HEK293 (cell line): ENCODE results near the gene ADD1.

Experiments used
- CTCF ChIA-PET: fragments of 350-600 bp; formaldehyde crosslinking; extraction: SDS; loops from one replicate; lab custom pipeline; 2021; ENCODE audit warnings: antibody characterized with exemption; lab: Yijun Ruan, JAX
- POLR2A ChIA-PET: fragments of 300-600 bp; formaldehyde crosslinking; extraction: SDS; loops from one replicate; lab custom pipeline; 2020; ENCODE audit warnings: antibody characterized with exemption, inconsistent platforms; lab: Yijun Ruan, JAX
- H3K27ac ChIP-seq: fragments of 200-500 bp; sonication (Bioruptor generic); 2 replicates; pipeline ENCODE4 v1.5.1; 2014; ENCODE audit warnings: low read depth, low read length, control low read depth, inconsistent platforms; ENCODE audit errors: extremely low read depth
- H3K36me3 ChIP-seq, 2 experiments: fragments of 200-500 bp in 1 of 2; sonication (Bioruptor generic) in 1 of 2; 1 replicate in 1 of 2; 2 replicates in 1 of 2; pipeline ENCODE4 v1.5.1; 2014 to 2017; ENCODE audit warnings: inconsistent platforms in 2 of 2, low read length in 2 of 2; ENCODE audit not compliant: control insufficient read depth in 2 of 2, insufficient read depth in 1 of 2
- H3K4me1 ChIP-seq: fragments of 200-500 bp; sonication (Bioruptor generic); 2 replicates; pipeline ENCODE4 v1.5.1; 2014; ENCODE audit warnings: mild to moderate bottlenecking, low read length, inconsistent platforms; ENCODE audit not compliant: control insufficient read depth, insufficient read depth
- H3K4me3 ChIP-seq: 2 replicates; pipeline ENCODE4 v1.5.1; 2011; ENCODE audit warnings: low read depth, mild to moderate bottlenecking, control low read depth, low read length, moderate library complexity
- H3K9me3 ChIP-seq: fragments of 200-500 bp; sonication (Bioruptor generic); 2 replicates; pipeline ENCODE4 v1.5.1; 2014; ENCODE audit warnings: low read depth, low read length, inconsistent platforms; ENCODE audit not compliant: control insufficient read depth, insufficient read depth
- SCRT1 ChIP-seq: fragments of 450-650 bp; formaldehyde crosslinking; IDR thresholded peaks from 2 replicates; pipeline ENCODE4 v1.5.1; 2016; ENCODE audit warnings: missing biosample characterization, missing genetic modification characterization, borderline replicate concordance
- WT1 ChIP-seq: fragments of 450-650 bp; formaldehyde crosslinking; IDR thresholded peaks from 2 replicates; pipeline ENCODE4 v1.5.1; 2016; ENCODE audit warnings: missing biosample characterization, missing genetic modification characterization
- ZBTB20 ChIP-seq: fragments of 450-650 bp; formaldehyde crosslinking; IDR thresholded peaks from 2 replicates; pipeline ENCODE4 v1.5.1; 2016; ENCODE audit warnings: missing biosample characterization, missing genetic modification characterization
- ZNF133 ChIP-seq: fragments of 450-650 bp; formaldehyde crosslinking; IDR thresholded peaks from 2 replicates; pipeline ENCODE4 v1.5.1; 2016; ENCODE audit warnings: missing biosample characterization, missing genetic modification characterization
- ZNF157 ChIP-seq: fragments of 450-650 bp; formaldehyde crosslinking; IDR thresholded peaks from 2 replicates; pipeline ENCODE4 v1.5.1; 2016; ENCODE audit warnings: missing biosample characterization, missing genetic modification characterization
- ZNF211 ChIP-seq: fragments of 450-650 bp; formaldehyde crosslinking; IDR thresholded peaks from 2 replicates; pipeline ENCODE4 v1.5.1; 2016; ENCODE audit warnings: low read depth, missing biosample characterization, missing genetic modification characterization
- ZNF223 ChIP-seq: fragments of 450-650 bp; formaldehyde crosslinking; IDR thresholded peaks from 2 replicates; pipeline ENCODE4 v1.5.1; 2016; ENCODE audit warnings: missing biosample characterization, missing genetic modification characterization
- ZNF24 ChIP-seq: fragments of 450-650 bp; formaldehyde crosslinking; IDR thresholded peaks from 2 replicates; pipeline ENCODE4 v1.5.1; 2016; ENCODE audit warnings: missing biosample characterization, missing genetic modification characterization
- ZNF311 ChIP-seq: fragments of 450-650 bp; formaldehyde crosslinking; IDR thresholded peaks from 2 replicates; pipeline ENCODE4 v1.5.1; 2017; ENCODE audit warnings: missing biosample characterization, missing genetic modification characterization, borderline replicate concordance
- ZNF48 ChIP-seq: fragments of 450-650 bp; formaldehyde crosslinking; IDR thresholded peaks from 2 replicates; pipeline ENCODE4 v1.5.1; 2016; ENCODE audit warnings: missing biosample characterization, missing genetic modification characterization
- ZNF529 ChIP-seq: fragments of 450-650 bp; formaldehyde crosslinking; IDR thresholded peaks from 2 replicates; pipeline ENCODE4 v1.5.1; 2017; ENCODE audit warnings: missing genetic modification characterization, missing biosample characterization; ENCODE audit not compliant: insufficient replicate concordance
- ZNF624 ChIP-seq: fragments of 450-650 bp; formaldehyde crosslinking; IDR thresholded peaks from 2 replicates; pipeline ENCODE4 v1.5.1; 2017; ENCODE audit warnings: missing biosample characterization, missing genetic modification characterization
- ZNF626 ChIP-seq: fragments of 450-650 bp; sonication (Bioruptor Pico); formaldehyde crosslinking; IDR thresholded peaks from 2 replicates; pipeline ENCODE4 v1.5.1; 2018; ENCODE audit warnings: missing biosample characterization, missing genetic modification characterization, inconsistent platforms
- ZNF792 ChIP-seq: fragments of 450-650 bp; formaldehyde crosslinking; IDR thresholded peaks from 2 replicates; pipeline ENCODE4 v1.5.1; 2016; ENCODE audit warnings: missing biosample characterization, missing genetic modification characterization
- TF ChIP-seq, protein P1 (sequence below): fragments of 450-650 bp; formaldehyde crosslinking; IDR thresholded peaks from 2 replicates; pipeline ENCODE4 v1.5.1; 2017; ENCODE audit warnings: missing biosample characterization, missing genetic modification characterization
- TF ChIP-seq, protein P2 (sequence below): fragments of 450-650 bp; formaldehyde crosslinking; IDR thresholded peaks from 2 replicates; pipeline ENCODE4 v1.5.1; 2016; ENCODE audit warnings: missing biosample characterization, missing genetic modification characterization
- TF ChIP-seq, protein P3 (sequence below): fragments of 450-650 bp; formaldehyde crosslinking; IDR thresholded peaks from 2 replicates; pipeline ENCODE4 v1.5.1; 2016; ENCODE audit warnings: missing biosample characterization, missing genetic modification characterization
- TF ChIP-seq, protein P4 (sequence below): fragments of 450-650 bp; formaldehyde crosslinking; IDR thresholded peaks from 2 replicates; pipeline ENCODE4 v1.5.1; 2016; ENCODE audit warnings: missing biosample characterization, missing genetic modification characterization
- TF ChIP-seq, protein P5 (sequence below): fragments of 450-650 bp; formaldehyde crosslinking; IDR thresholded peaks from 2 replicates; pipeline ENCODE4 v1.5.1; 2016; ENCODE audit warnings: missing biosample characterization, missing genetic modification characterization
- TF ChIP-seq, protein P6 (sequence below): fragments of 450-650 bp; formaldehyde crosslinking; IDR thresholded peaks from 2 replicates; pipeline ENCODE4 v1.5.1; 2016; ENCODE audit warnings: missing biosample characterization, missing genetic modification characterization

ADD1 gene

DNA sequence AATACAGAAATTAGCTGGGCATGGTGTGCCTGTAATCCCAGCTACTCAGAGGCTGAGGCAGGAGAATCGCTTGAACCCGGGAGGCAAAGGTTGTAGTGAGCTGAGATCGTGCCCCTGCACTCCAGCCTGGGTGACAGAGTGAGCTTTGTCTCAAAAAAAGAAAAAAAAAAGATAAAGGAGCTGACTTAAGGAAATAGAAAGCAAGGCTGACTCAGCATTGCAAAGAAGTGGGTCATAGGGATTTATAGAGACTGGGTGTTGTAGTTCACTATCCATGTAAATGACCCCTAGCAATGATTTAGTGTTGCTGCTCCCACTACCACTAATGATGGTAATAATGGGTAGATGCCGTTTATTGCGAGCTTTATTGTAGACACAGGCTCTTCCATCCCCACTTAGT lies 47.6 kb downstream of the ADD1 start:
- Histone ChIP-seq H3K27ac (no peak overlapping the region), H3K9me3 (no peaks in the 10 kb centered on the region), H3K4me3 (no peak overlapping the region), H3K36me3 (peaks cover 6 to 41% of the 10 kb centered on the region in 2 experiments; a peak in 2 of 3 replicates), H3K4me1 (no peaks in the 10 kb centered on the region)
- CTCF ChIA-PET: no interaction called here
- POLR2A ChIA-PET: no interaction called here
- TF ChIP-seq WT1 (tag by site-specific recombination) (no peak), ZNF529 (no peak), ZNF48 (tag by site-specific recombination) (no peak), SCRT1 (tag by site-specific recombination) (no peak), ZNF211 (tag by site-specific recombination) (no peak), ZNF624 (tag by site-specific recombination) (no peak), ZNF792 (tag by site-specific recombination) (no peak), ZNF157 (tag by site-specific recombination) (no peak), ZNF24 (no peak), ZBTB20 (tag by site-specific recombination) (no peak), ZNF311 (no peak), ZNF133 (tag by site-specific recombination) (no peak), ZNF223 (no peak), ZNF626 (tag by site-specific recombination) (no peak)
- TF ChIP-seq, protein P1, sequence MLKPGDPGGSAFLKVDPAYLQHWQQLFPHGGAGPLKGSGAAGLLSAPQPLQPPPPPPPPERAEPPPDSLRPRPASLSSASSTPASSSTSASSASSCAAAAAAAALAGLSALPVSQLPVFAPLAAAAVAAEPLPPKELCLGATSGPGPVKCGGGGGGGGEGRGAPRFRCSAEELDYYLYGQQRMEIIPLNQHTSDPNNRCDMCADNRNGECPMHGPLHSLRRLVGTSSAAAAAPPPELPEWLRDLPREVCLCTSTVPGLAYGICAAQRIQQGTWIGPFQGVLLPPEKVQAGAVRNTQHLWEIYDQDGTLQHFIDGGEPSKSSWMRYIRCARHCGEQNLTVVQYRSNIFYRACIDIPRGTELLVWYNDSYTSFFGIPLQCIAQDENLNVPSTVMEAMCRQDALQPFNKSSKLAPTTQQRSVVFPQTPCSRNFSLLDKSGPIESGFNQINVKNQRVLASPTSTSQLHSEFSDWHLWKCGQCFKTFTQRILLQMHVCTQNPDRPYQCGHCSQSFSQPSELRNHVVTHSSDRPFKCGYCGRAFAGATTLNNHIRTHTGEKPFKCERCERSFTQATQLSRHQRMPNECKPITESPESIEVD (tag by site-specific recombination): no peak
- TF ChIP-seq, protein P2, sequence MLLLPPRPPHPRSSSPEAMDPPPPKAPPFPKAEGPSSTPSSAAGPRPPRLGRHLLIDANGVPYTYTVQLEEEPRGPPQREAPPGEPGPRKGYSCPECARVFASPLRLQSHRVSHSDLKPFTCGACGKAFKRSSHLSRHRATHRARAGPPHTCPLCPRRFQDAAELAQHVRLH (tag by site-specific recombination): no peak
- TF ChIP-seq, protein P3, sequence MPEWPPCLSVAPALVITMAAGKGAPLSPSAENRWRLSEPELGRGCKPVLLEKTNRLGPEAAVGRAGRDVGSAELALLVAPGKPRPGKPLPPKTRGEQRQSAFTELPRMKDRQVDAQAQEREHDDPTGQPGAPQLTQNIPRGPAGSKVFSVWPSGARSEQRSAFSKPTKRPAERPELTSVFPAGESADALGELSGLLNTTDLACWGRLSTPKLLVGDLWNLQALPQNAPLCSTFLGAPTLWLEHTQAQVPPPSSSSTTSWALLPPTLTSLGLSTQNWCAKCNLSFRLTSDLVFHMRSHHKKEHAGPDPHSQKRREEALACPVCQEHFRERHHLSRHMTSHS (tag by site-specific recombination): no peak
- TF ChIP-seq, protein P4, sequence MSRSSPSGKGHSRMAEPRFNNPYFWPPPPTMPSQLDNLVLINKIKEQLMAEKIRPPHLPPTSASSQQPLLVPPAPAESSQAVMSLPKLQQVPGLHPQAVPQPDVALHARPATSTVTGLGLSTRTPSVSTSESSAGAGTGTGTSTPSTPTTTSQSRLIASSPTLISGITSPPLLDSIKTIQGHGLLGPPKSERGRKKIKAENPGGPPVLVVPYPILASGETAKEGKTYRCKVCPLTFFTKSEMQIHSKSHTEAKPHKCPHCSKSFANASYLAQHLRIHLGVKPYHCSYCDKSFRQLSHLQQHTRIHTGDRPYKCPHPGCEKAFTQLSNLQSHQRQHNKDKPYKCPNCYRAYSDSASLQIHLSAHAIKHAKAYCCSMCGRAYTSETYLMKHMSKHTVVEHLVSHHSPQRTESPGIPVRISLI (tag by site-specific recombination): no peak
- TF ChIP-seq, protein P5, sequence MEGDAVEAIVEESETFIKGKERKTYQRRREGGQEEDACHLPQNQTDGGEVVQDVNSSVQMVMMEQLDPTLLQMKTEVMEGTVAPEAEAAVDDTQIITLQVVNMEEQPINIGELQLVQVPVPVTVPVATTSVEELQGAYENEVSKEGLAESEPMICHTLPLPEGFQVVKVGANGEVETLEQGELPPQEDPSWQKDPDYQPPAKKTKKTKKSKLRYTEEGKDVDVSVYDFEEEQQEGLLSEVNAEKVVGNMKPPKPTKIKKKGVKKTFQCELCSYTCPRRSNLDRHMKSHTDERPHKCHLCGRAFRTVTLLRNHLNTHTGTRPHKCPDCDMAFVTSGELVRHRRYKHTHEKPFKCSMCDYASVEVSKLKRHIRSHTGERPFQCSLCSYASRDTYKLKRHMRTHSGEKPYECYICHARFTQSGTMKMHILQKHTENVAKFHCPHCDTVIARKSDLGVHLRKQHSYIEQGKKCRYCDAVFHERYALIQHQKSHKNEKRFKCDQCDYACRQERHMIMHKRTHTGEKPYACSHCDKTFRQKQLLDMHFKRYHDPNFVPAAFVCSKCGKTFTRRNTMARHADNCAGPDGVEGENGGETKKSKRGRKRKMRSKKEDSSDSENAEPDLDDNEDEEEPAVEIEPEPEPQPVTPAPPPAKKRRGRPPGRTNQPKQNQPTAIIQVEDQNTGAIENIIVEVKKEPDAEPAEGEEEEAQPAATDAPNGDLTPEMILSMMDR: no peak
- TF ChIP-seq, protein P6, sequence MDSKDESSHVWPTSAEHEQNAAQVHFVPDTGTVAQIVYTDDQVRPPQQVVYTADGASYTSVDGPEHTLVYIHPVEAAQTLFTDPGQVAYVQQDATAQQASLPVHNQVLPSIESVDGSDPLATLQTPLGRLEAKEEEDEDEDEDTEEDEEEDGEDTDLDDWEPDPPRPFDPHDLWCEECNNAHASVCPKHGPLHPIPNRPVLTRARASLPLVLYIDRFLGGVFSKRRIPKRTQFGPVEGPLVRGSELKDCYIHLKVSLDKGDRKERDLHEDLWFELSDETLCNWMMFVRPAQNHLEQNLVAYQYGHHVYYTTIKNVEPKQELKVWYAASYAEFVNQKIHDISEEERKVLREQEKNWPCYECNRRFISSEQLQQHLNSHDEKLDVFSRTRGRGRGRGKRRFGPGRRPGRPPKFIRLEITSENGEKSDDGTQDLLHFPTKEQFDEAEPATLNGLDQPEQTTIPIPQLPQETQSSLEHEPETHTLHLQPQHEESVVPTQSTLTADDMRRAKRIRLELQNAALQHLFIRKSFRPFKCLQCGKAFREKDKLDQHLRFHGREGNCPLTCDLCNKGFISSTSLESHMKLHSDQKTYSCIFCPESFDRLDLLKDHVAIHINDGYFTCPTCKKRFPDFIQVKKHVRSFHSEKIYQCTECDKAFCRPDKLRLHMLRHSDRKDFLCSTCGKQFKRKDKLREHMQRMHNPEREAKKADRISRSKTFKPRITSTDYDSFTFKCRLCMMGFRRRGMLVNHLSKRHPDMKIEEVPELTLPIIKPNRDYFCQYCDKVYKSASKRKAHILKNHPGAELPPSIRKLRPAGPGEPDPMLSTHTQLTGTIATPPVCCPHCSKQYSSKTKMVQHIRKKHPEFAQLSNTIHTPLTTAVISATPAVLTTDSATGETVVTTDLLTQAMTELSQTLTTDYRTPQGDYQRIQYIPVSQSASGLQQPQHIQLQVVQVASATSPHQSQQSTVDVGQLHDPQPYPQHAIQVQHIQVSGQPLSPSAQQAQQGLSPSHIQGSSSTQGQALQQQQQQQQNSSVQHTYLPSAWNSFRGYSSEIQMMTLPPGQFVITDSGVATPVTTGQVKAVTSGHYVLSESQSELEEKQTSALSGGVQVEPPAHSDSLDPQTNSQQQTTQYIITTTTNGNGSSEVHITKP (tag by site-specific recombination): no peak
